Brain microvascular endothelial cell (primary cell): ENCODE measurements around the gene GTF2IRD1.
"Not testable (repeated sequence)": the region's sequence is repeated elsewhere in the genome, so short reads cannot be mapped to it uniquely, and the experiment has no call there.

ENCODE experiments used
- DNase-seq: peaks from one replicate; pipeline ENCODE4 v3.0.0-alpha.2; 2020
- H3K27ac ChIP-seq: fragments of 250-450 bp; sonication (Bioruptor Pico); 2 replicates; pipeline ENCODE4 v1.5.1; 2020; ENCODE audit warnings: mild to moderate bottlenecking, moderate library complexity
- H3K27me3 ChIP-seq: fragments of 250-450 bp; sonication (Bioruptor Pico); replicated peaks from 2 replicates; pipeline ENCODE4 v1.5.1; 2020; ENCODE audit warnings: mild to moderate bottlenecking
- H3K36me3 ChIP-seq: fragments of 250-450 bp; sonication (Bioruptor Pico); replicated peaks from 2 replicates; pipeline ENCODE4 v1.5.1; 2020; ENCODE audit warnings: mild to moderate bottlenecking
- H3K4me3 ChIP-seq: 2 replicates; pipeline ENCODE4 v1.5.1; 2011; ENCODE audit warnings: low read depth, mild to moderate bottlenecking, control low read depth, low read length, moderate library complexity
- in situ Hi-C: cut with HindIII; loops from 2 replicates; pipeline ENCODE4 v1.10.0; 2017; ENCODE audit warnings: low sequenced_read_pairs, low pct_ligation_motif_present
- TF ChIP-seq, protein P1 (sequence below): IDR thresholded peaks from 2 replicates; pipeline ENCODE4 v1.5.1; 2011; ENCODE audit warnings: low read depth, mild to moderate bottlenecking, moderate library complexity, low read length, control low read depth, inconsistent platforms; ENCODE audit errors: missing control alignments

Gene GTF2IRD1

GRCh38 chr7:74627661-74628411, 174.1 kb downstream of the GTF2IRD1 start:
- Histone ChIP-seq H3K36me3 (no peaks in the 10 kb centered on the region), H3K27me3 (no peaks in the 10 kb centered on the region), H3K4me3 (no peak overlapping the region), H3K27ac (no peak overlapping the region)
- in situ Hi-C loops: no loop called here
- no peak for DNase-seq
- TF ChIP-seq, protein P1, sequence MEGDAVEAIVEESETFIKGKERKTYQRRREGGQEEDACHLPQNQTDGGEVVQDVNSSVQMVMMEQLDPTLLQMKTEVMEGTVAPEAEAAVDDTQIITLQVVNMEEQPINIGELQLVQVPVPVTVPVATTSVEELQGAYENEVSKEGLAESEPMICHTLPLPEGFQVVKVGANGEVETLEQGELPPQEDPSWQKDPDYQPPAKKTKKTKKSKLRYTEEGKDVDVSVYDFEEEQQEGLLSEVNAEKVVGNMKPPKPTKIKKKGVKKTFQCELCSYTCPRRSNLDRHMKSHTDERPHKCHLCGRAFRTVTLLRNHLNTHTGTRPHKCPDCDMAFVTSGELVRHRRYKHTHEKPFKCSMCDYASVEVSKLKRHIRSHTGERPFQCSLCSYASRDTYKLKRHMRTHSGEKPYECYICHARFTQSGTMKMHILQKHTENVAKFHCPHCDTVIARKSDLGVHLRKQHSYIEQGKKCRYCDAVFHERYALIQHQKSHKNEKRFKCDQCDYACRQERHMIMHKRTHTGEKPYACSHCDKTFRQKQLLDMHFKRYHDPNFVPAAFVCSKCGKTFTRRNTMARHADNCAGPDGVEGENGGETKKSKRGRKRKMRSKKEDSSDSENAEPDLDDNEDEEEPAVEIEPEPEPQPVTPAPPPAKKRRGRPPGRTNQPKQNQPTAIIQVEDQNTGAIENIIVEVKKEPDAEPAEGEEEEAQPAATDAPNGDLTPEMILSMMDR: no peak

DNA sequence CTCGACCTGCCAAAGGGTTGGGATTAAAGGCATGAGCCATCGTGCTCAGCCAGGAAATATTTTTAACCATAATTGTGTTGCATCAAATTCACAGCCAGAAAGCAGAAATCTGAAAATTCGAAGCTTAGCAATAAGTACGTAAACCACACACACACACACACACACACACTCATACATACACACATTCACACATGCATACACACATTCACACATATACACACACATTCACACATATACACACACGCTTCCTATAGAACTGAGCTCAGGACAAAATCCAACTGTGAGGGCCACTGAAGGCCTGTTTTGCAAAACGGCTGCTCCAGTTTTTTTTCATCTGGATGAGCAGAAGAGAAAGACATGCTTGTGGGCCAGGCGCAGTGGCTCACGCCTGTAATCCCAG, 178.8 kb downstream of the GTF2IRD1 start:
- Histone ChIP-seq H3K36me3 (no peaks in the 10 kb centered on the region), H3K27ac (no peak overlapping the region), H3K4me3 (no peak overlapping the region), H3K27me3 (no peaks in the 10 kb centered on the region)
- DNase-seq: no peak
- TF ChIP-seq, protein P1: no peak
- in situ Hi-C loops: no loop called here

- Histone ChIP-seq H3K27ac (no peak overlapping the region), H3K36me3 (no peaks in the 10 kb centered on the region), H3K4me3 (no peak overlapping the region), H3K27me3 (no peaks in the 10 kb centered on the region)
- in situ Hi-C loops: no loop called here
- DNase-seq: no peak
- TF ChIP-seq, protein P1: no peak
Observed at GRCh38 chr7:74633451-74633921, 179.8 kb downstream of the GTF2IRD1 start.

GRCh38 chr7:74637745-74638144, 184.0 kb downstream of the GTF2IRD1 start:
- TF ChIP-seq, protein P1: no peak

DNA sequence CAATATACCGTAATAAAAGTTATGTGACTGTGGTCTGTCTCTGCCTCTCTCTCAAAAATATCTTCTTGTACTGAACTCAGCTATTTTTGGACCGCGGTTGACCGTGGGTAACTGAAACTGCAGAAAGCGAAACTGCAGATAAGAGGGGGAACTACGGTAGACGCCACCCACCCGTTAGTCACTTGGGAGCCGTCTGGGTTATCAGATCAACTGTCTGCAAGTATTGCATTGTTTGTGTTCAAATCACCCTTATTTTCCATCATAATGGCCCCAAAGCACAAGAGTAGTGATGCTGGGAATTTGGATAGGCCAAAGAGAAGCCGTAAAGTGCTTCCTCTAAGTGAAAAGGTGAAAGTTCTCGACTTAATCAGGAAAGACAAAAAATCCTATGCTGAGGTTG, 196.3 kb downstream of the GTF2IRD1 start:
- in situ Hi-C loops: not testable (repeated sequence)

More at GRCh38 chr7:74637745-74638144, 184.0 kb downstream of the GTF2IRD1 start:
- in situ Hi-C loops: no loop called here
- no peaks in the 10 kb centered on the region for H3K36me3 ChIP-seq
- no peak for DNase-seq
- H3K27ac ChIP-seq: no peak overlapping the region
- no peaks in the 10 kb centered on the region for H3K27me3 ChIP-seq
- H3K4me3 ChIP-seq: no peak overlapping the region

DNA sequence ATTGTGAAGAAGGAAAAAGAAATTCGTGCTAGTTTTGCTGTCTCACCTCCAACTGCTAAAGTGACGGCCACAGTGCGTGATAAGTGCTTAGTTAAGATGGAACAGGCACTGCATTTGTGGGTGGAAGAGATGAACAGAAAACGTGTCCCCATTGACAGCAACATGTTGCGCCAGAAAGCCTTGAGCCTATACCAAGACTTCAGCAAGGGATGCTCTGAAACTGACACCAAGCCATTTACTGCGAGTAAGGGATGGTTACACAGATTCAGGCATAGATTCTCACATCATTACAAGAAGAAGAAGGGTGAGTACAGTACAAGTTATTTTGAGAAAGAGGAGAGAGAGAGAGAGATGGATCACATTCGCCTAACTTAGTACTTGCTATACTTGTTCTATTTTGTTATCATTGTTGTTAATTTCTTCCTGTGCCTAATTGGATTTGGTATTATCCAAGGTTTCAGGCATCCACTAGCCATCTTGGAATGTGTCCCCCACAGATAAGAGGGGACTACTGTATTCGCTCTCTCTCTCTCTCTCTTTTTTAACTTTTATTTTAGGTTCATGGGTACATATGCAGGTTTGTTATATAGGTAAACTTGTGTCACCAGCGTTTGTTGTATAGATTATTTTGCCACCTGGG, 196.9 kb downstream of the GTF2IRD1 start:
- H3K27ac ChIP-seq, H3K36me3 ChIP-seq, in situ Hi-C loops, H3K27me3 ChIP-seq, H3K4me3 ChIP-seq, DNase-seq: not testable (repeated sequence)

More for the DNA sequence above, 196.3 kb downstream of the GTF2IRD1 start:
- not testable (repeated sequence) for H3K27ac ChIP-seq, H3K36me3 ChIP-seq, H3K27me3 ChIP-seq, H3K4me3 ChIP-seq
- peak; percentile 79 for DNase-seq

DNA sequence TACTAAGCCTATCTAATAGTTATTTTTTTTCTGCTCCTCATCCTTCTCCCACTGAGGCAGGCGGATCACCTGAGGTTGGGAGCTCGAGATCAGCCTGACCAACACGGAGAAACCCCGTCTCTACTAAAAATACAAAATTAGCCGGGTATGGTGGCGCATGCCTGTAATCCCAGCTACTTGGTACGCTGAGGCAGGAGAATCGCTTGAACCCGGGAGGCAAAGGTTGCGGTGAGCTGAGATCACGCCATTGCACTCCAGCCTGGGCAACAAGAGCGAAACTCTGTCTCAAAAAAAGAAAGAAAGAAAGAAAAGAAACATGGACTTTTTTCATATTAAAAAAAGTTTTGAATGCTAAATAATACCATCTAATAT, 197.4 kb downstream of the GTF2IRD1 start:
- DNase-seq, in situ Hi-C loops, H3K27me3 ChIP-seq, H3K4me3 ChIP-seq, H3K27ac ChIP-seq, H3K36me3 ChIP-seq: not testable (repeated sequence)
